Immature natural killer cell (primary cell): ENCODE results near the gene PRM2. TPM values are rescaled to one million over a fixed set of nuclear protein-coding genes. Genes with fewer than 3 reads are reported as not detected.

Source experiments
- DNase-seq, 3 donors: peaks; one replicate each; pipeline ENCODE4 v3.0.0; 2022; ENCODE audit warnings: mixed read lengths in 1 of 3
- H3K27ac Mint-ChIP-seq, 6 donors: one replicate each; pipeline ENCODE4 v1.8.0; 2020; ENCODE audit warnings: mixed read lengths in 6 of 6, mild to moderate bottlenecking in 5 of 6, inconsistent platforms in 4 of 6, moderate library complexity in 3 of 6
- H3K27me3 Mint-ChIP-seq, 3 donors: one replicate each; pipeline ENCODE4 v1.8.0; 2020 to 2021; ENCODE audit warnings: low read depth in 3 of 3, mild to moderate bottlenecking in 3 of 3, mixed read lengths in 3 of 3, moderate library complexity in 3 of 3, inconsistent platforms in 1 of 3
- H3K36me3 Mint-ChIP-seq, 3 donors: one replicate each; pipeline ENCODE4 v1.8.0; 2020; ENCODE audit warnings: mixed read lengths in 3 of 3, inconsistent platforms in 2 of 3, mild to moderate bottlenecking in 2 of 3
- H3K4me1 Mint-ChIP-seq, 2 donors: one replicate each; pipeline ENCODE4 v1.8.0; 2020; ENCODE audit warnings: inconsistent platforms in 2 of 2, mild to moderate bottlenecking in 2 of 2, mixed read lengths in 2 of 2, moderate library complexity in 1 of 2
- H3K4me3 Mint-ChIP-seq, 5 donors: one replicate each; pipeline ENCODE4 v1.8.0; 2020; ENCODE audit warnings: mild to moderate bottlenecking in 5 of 5, mixed read lengths in 5 of 5, inconsistent platforms in 3 of 5, moderate library complexity in 3 of 5
- H3K9me3 Mint-ChIP-seq, 6 donors: one replicate each; pipeline ENCODE4 v1.8.0; 2020; ENCODE audit warnings: mild to moderate bottlenecking in 6 of 6, mixed read lengths in 6 of 6, inconsistent platforms in 4 of 6, moderate library complexity in 3 of 6
- polyA plus RNA-seq, 3 donors: library from polyadenylated mRNA; unstranded; fragments of 300-500 nt; fragmentation: Illumina TruSeq; gene quantifications; one replicate each; pipeline ENCODE4 v1.2.3, GENCODE V29; 2021

The PRM2 gene
- polyA plus RNA-seq, 3 donors from 2014 or later: not detected

- Mint-ChIP-seq H3K9me3 (no peaks in the 10 kb centered on the region), H3K4me3 (peak overlapping the region; percentile 28 to 80 (median 64)), H3K27me3 (peaks cover 0 to 9% (median 2%) of the 10 kb centered on the region in 3 donors), H3K27ac (peak overlapping the region; percentile 31 to 90 (median 84)), H3K36me3 (no peaks in the 10 kb centered on the region), H3K4me1 (peaks cover 71 to 75% of the 10 kb centered on the region in 2 donors)
- peak; percentile 29 to 46 (median 35) for DNase-seq
These were observed 41.2 kb downstream of the PRM2 start for GRCh38 chr16:11234884-11235702.

GRCh38 chr16:11233727-11234376 lies 42.4 kb downstream of the PRM2 start:
- Mint-ChIP-seq H3K9me3 (no peaks in the 10 kb centered on the region), H3K27ac (peak overlapping the region; percentile 31 to 96 (median 96)), H3K27me3 (peaks cover 0 to 9% (median 3%) of the 10 kb centered on the region in 3 donors), H3K4me3 (peak overlapping the region; percentile 62 to 76 (median 70)), H3K4me1 (peaks cover 70 to 82% of the 10 kb centered on the region in 2 donors), H3K36me3 (no peaks in the 10 kb centered on the region)
- peak; percentile 26 to 36 (median 27) for DNase-seq

- H3K9me3 Mint-ChIP-seq: no peaks in the 10 kb centered on the region
- H3K27me3 Mint-ChIP-seq: peaks cover 0 to 6% (median 3%) of the 10 kb centered on the region in 3 donors
- H3K4me1 Mint-ChIP-seq: peaks cover 63 to 82% of the 10 kb centered on the region in 2 donors
- H3K4me3 Mint-ChIP-seq: peak overlapping the region; percentile 62 to 76 (median 70)
- no peaks in the 10 kb centered on the region for H3K36me3 Mint-ChIP-seq
- DNase-seq: peak; percentile 84 to 86 (median 84)
- peak overlapping the region; percentile 31 to 96 (median 96) for H3K27ac Mint-ChIP-seq
These were observed 43.2 kb downstream of the PRM2 start for GRCh38 chr16:11232852-11233726.

- peaks cover 57 to 75% of the 10 kb centered on the region in 2 donors for H3K4me1 Mint-ChIP-seq
- DNase-seq: no peak
- peaks cover 0 to 5% (median 3%) of the 10 kb centered on the region in 3 donors for H3K27me3 Mint-ChIP-seq
These were observed 43.9 kb downstream of the PRM2 start for GRCh38 chr16:11232302-11232851.

GRCh38 chr16:11231367-11231970 lies 44.8 kb downstream of the PRM2 start:
- Mint-ChIP-seq H3K27ac (peak overlapping the region; percentile 31 to 96 (median 71)), H3K9me3 (no peaks in the 10 kb centered on the region), H3K4me1 (peaks cover 48 to 66% of the 10 kb centered on the region in 2 donors), H3K36me3 (no peaks in the 10 kb centered on the region), H3K27me3 (peaks cover 0 to 4% (median 3%) of the 10 kb centered on the region in 3 donors), H3K4me3 (peak overlapping the region in 2 of 5 donors; percentile 18 to 44)
- no peak for DNase-seq

More at GRCh38 chr16:11232302-11232851, 43.9 kb downstream of the PRM2 start:
- Mint-ChIP-seq H3K9me3 (no peaks in the 10 kb centered on the region), H3K27ac (peak overlapping the region; percentile 31 to 96 (median 96)), H3K36me3 (no peaks in the 10 kb centered on the region), H3K4me3 (peak overlapping the region; percentile 62 to 76 (median 70))

- Mint-ChIP-seq H3K27me3 (peaks cover 0 to 4% (median 3%) of the 10 kb centered on the region in 3 donors), H3K4me1 (peaks cover 54 to 67% of the 10 kb centered on the region in 2 donors), H3K36me3 (no peaks in the 10 kb centered on the region), H3K27ac (peak overlapping the region in 2 of 6 donors; percentile 46 to 66), H3K4me3 (no peak overlapping the region), H3K9me3 (no peaks in the 10 kb centered on the region)
- DNase-seq: no peak
These were observed 46.4 kb downstream of the PRM2 start for GRCh38 chr16:11229906-11230305.

GRCh38 chr16:11229432-11229831 lies 46.8 kb downstream of the PRM2 start:
- Mint-ChIP-seq H3K9me3 (no peaks in the 10 kb centered on the region), H3K4me3 (no peak overlapping the region), H3K36me3 (no peaks in the 10 kb centered on the region), H3K27ac (peak overlapping the region in 4 of 6 donors; percentile 46 to 86 (median 54)), H3K27me3 (peaks cover 0 to 4% (median 3%) of the 10 kb centered on the region in 3 donors), H3K4me1 (peaks cover 55 to 67% of the 10 kb centered on the region in 2 donors)
- DNase-seq: no peak

- H3K4me3 Mint-ChIP-seq: peak overlapping the region; percentile 64 to 84 (median 77)
These were observed 50.4 kb downstream of the PRM2 start for GRCh38 chr16:11225677-11226549.

More at GRCh38 chr16:11225677-11226549, 50.4 kb downstream of the PRM2 start:
- Mint-ChIP-seq H3K9me3 (peaks cover 0 to 2% (median 0%) of the 10 kb centered on the region in 6 donors), H3K27me3 (peaks cover 0 to 3% (median 1%) of the 10 kb centered on the region in 3 donors), H3K27ac (peak overlapping the region; percentile 87 to 96 (median 93)), H3K36me3 (no peaks in the 10 kb centered on the region), H3K4me1 (peaks cover 37 to 49% of the 10 kb centered on the region in 2 donors)
- DNase-seq: no peak

Other genes starting within 250 kb of the PRM2 start
- gene SOCS1, start 20.3 kb downstream of the PRM2 start, polyA plus RNA-seq: 10 to 100 TPM; 14.0 to 24.4 (median 14.5) TPM
- not detected for gene TNP2, start 7.2 kb downstream of the PRM2 start, polyA plus RNA-seq
- not detected for gene PRM3, start 2.9 kb downstream of the PRM2 start, polyA plus RNA-seq
- gene PRM1, start 4.8 kb upstream of the PRM2 start, polyA plus RNA-seq: not detected
- 1 to 10 TPM; 1.6 to 5.5 (median 5.2) TPM for gene RMI2, start 69.0 kb upstream of the PRM2 start, polyA plus RNA-seq